Hepatocyte (in vitro differentiated cells): ENCODE results near the gene PTPN4.

Experiments used
- EZH2 ChIP-seq: fragments of 200-600 bp; sonication (generic); IDR thresholded peaks from 2 replicates; pipeline ENCODE4 v1.6.1; 2016; ENCODE audit warnings: antibody characterized with exemption, mild to moderate bottlenecking, borderline replicate concordance
- EZH2phosphoT487 ChIP-seq: fragments of 200-600 bp; sonication (generic); IDR thresholded peaks from one replicate; pipeline ENCODE4 v1.6.1; 2018; ENCODE audit warnings: antibody characterized with exemption, mild to moderate bottlenecking, low read depth, moderate library complexity; ENCODE audit not compliant: unreplicated experiment, severe bottlenecking
- TF ChIP-seq, protein P1 (sequence below): fragments of 200-600 bp; sonication (generic); IDR thresholded peaks from 2 replicates; pipeline ENCODE4 v1.5.1; 2016; ENCODE audit warnings: antibody characterized with exemption, mild to moderate bottlenecking; ENCODE audit not compliant: poor library complexity

DNA sequence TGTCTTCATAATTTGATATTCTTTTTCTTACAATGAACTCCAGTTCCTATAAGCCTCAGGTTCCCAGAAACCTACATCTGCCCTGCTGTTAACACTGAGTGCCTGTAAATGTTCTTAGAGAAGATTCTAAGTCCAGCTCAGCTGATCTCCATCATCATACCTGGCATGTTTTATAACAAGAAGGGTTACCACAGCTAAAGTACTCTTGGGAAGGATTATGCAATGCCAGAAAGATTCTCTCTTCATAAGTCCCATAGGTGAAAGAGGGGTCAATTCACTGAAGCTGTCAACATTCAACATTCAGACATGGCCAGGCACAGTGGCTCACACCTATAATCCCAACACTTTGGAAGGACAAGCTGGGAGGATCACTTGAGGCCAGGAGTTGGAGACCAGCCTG is 31.3 kb upstream of the PTPN4 start:
- TF ChIP-seq, protein P1, sequence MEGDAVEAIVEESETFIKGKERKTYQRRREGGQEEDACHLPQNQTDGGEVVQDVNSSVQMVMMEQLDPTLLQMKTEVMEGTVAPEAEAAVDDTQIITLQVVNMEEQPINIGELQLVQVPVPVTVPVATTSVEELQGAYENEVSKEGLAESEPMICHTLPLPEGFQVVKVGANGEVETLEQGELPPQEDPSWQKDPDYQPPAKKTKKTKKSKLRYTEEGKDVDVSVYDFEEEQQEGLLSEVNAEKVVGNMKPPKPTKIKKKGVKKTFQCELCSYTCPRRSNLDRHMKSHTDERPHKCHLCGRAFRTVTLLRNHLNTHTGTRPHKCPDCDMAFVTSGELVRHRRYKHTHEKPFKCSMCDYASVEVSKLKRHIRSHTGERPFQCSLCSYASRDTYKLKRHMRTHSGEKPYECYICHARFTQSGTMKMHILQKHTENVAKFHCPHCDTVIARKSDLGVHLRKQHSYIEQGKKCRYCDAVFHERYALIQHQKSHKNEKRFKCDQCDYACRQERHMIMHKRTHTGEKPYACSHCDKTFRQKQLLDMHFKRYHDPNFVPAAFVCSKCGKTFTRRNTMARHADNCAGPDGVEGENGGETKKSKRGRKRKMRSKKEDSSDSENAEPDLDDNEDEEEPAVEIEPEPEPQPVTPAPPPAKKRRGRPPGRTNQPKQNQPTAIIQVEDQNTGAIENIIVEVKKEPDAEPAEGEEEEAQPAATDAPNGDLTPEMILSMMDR: no peak
- no peak for TF ChIP-seq EZH2
- no peak for TF ChIP-seq EZH2phosphoT487
